IPS-11a (cell line): Measurements from ENCODE around the gene COIL.

ENCODE experiments used
- H3K4me3 ChIP-seq: one replicate; pipeline ENCODE4 v1.5.1; 2013; ENCODE audit warnings: low read depth, low read length, control low read depth

Gene COIL

DNA sequence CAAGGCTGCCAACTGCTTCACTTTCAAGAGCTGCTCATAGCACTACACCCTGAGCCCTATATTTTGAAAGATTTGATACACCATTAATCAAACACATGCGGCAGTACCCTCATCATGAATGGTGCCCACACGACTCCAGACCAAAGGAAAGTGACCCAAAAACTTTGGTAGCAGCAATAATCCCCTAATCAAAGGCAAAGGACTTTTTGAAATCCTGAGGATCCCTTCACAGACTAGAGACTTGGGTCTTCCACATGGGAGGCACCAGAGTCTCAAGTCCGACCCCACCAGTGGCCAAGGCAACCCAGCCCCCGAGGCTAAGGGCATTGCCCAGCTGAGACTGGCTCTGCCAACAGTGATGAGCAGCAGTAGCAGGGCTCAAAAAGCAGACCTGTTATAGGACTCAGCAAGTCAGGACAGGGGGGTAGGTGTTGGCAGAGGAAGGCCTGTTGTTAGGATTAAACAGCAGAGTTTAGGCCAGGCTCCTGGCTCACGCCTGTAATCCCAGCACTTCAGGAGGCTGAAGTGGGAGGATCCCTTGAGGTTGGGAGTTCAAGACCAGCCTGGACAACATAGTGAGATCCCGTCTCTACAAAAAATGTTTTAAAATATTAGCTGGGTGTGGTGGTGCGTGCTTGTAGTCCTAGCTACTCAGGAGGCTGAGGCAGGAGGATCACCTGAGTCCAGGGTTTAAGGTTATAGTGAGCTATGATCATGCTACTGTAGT lies 50.2 kb downstream of the COIL start:
- no peak overlapping the region for H3K4me3 ChIP-seq

DNA sequence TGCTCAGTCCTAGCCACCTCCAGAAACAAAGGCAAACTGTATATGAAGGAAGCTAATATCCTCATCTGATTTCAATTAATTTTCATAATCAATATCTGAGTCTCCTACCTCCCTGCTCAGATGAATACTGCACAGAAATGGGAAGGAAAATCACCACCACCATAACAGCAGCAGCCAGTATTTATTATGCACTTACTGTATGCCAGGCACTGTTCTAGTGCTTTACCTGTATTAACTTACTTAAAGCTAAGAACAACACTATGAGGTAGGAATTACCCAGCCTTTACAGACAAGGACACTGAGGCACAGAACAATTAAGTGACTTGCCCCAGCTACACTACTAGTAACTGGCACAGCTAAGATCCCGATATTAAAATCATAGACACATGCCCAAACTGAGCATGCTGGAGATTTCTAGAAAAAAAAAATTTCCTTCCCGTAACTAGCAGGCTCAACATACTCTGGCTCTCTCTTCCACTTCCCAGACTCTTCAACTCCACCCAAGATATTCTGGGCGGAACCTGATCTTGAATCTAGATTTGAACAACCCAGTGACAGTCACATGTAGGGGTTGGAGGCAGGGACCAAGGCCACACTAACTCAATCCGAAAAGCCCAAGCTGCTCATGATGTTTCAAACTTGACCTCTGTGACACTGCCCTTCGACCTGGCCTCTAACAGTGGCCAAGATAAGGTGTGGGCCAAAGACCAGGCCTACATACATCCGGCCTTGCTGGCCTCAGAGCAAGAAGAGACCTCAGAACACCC lies 50.9 kb downstream of the COIL start:
- H3K4me3 ChIP-seq, result no peak overlapping the region

DNA sequence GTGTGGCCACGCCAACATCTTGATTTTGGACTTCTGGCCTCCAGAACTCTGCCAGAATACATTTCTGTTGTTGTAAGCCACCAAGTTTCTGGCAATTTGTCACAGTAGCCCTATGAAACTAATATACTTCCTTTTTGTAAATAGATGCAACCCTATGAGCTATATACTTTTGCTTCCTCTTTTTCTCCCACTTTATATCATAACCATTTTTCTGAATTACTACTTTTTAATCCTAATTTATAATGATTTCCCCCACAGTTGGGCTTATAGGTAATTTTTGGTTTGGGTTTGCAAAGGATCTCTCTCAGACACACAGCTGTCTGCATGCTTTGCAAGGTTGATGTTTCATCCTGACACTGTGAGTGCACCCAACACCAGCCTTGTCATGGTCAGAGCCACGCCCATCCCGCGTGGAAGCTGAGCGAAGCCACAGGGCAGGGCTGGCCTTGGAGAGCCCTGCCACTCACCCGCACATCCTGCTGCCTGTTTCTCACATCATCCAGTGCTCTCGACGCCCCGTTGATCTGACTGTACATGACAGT lies 52.8 kb downstream of the COIL start:
- no peak overlapping the region for H3K4me3 ChIP-seq

DNA sequence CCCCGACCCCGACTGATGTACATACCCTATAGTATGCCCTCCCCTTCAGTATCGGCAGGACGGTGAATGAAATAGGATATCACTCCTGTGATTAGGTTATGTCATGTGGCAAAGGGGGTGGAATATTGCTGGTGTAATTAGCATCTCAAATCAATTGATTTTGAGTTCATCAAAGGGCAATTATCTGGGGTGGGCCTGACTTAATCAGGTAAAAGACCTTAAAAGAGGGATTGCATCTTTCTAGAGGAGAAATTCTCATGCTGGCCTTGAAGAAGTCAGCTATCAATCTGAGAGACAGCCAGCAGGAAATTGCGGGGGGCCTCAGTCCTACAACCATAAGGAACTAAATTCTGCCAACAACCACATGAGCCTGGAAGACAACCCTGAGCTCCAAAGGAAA lies 57.3 kb downstream of the COIL start:
- no peak overlapping the region for H3K4me3 ChIP-seq

DNA sequence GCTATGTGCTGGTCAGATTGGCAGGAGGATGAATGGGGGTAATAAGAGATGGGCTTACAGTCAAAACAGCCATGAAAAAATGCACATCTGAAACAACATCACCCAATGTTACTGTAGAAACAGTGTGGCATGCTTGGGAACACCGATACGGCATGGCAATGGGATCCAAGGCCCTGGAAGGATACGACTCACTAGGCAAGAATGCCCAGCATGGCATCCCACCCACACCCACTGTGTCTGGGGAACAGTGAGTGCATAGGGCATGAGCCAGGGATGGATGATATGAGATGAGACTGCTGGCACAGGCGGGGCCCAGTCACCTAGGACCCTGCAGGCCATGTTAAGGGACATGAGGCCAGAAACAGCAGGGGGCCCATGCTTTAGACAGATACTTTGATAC lies 58.5 kb downstream of the COIL start:
- no peak overlapping the region for H3K4me3 ChIP-seq

DNA sequence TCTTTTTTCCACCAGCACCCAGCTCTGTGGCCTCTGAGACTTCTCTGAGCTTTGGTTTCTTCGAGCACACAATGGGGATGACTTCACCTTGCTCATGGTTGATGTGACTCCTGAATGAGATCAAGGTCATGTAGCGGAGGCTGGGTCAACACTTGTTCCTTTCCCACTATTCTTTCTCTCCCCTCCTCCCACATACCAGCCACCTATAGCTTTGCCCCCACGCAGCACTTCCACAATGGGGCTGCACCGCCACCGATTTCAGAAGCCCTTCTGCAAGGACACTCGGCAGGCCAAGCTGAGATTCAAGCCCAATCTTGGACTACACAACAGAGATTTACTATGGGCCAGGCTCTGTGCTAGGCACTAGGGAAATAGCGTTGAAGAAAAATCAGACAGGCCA lies 61.4 kb downstream of the COIL start:
- H3K4me3 ChIP-seq, result no peak overlapping the region

DNA sequence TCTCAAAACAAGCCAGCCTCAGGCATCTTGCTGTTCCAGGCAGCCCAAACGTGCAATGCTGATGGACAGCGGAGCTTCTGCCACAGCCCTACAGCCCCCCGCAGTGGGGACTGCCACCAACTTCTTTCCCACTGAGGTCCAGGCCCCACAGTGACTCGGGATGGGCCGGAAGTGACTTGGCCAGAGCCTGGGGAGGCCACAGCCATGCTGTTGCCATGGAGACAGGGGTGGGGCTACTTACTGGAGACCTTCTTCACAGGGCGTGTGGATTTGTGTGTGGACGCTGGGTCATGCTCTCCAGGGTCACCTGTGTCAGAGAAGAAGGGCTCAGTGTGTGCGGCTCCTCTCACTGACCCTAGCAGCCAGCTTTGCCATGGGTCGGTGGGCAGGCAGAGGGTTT lies 62.0 kb downstream of the COIL start:
- no peak overlapping the region for H3K4me3 ChIP-seq

DNA sequence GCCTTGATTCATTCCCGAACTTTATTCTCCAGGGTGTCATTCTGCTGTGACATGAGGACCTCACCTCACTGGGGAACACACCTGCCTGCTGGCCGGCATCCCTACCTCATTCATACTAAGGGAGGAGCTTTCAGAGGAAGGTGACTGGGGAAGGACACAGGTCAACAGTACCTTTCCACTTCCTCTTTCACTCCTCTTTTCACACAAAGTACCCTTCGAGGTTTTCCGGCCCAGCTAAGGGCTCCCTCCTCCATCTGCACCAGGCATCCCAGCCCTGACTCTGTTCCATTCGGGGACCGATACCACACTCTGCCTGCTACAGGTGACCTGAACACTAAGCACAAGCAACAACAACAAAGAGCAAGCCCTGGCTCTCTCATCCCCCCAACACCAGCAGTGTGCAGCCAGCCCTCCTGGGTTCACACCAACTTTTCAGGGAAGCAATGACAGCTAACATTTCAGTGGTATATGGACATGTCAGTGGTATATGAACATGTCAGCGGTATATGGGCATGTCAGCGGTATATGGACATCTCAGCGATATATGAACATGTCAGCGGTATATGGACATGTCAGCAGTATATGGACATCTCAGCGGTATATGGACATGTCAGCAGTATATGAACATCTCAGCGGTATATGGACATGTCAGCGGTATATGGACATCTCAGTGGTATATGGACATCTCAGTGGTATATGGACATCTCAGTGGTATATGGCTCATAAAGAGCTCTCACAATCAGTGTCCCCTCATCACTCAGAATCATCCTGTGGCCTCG lies 63.0 kb downstream of the COIL start:
- no peak overlapping the region for H3K4me3 ChIP-seq

DNA sequence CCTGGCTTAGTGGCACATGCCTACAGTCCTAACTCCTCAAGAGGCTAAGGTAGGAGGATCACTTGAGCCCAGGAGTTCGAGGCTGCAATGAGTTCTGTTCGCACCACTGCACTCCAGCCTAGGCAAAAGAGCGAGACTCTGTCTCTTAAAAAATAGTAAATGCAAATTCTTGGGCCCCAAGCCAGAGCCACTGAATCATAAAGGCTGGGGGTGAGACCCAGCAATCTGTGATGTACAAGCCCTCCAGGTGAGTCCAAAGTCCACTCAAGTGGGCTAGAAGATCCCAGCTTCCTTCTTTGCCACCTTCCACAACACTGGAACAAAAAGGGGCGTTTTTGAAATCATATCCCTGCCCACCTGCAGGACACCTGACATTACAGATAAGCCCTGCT lies 63.9 kb downstream of the COIL start:
- H3K4me3 ChIP-seq, result no peak overlapping the region

DNA sequence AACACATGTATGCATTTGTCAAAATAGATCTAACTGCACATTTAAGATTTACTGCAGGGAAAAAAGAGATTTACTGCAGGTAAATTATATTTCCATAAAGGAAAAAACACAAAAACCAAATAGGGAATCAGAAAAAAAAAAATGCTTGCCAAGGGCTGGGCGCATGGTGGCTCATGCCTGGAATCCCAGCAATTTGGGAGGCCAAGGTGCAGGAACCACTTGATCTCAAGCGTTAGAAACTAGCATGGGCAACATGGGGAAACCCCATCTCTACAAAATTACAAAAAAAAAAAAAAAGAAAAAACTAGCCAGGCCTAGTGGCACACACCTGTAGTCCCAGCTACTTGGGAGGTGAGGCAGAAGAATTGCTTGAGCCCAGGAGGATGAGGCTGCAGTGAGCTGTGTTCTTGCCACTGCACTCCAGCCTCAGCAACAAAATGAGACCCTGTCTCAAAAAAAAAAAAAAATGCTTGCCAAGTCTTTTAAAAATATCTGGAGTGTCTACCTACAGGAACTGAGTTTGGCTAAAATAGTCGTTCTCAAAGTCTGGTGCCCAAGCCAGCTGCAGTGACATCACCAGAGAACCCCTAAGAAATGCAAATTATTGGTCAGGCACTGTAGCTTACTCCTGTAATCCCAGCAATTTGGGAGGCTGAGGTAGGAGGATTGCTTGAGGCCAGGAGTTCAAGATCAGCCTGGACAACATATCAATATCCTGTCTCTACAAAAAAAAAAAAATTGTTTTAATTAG lies 64.5 kb downstream of the COIL start:
- H3K4me3 ChIP-seq, result no peak overlapping the region

DNA sequence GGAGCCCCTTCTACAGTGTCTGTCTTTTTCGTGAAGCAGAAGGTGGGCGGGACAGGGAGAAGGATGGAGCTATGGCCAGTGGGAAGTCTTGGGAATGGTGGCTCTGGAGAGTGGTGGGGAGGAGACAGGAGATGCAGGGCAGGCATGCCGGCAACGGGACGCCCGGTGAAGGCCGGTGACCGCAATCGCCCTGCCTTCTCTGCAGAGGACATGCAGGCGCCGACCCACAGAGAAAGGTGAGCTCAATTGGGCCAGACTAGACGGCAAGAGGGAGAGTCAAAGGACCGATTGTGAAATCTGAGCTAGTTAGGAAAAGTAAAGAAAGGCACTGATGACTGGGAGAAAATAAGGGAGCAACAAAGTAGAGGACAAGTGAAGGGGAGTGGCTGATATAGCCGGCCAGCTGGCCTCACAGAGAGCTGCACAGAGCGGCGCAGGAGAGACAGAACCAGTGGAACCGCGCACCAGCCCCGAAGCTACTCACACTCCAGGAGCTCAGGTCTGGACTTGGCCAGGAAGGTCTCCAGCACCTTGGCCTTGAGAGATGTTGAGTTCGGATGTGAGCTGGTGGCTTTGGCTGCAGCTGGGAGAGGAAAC lies 65.9 kb downstream of the COIL start:
- H3K4me3 ChIP-seq, result no peak overlapping the region

DNA sequence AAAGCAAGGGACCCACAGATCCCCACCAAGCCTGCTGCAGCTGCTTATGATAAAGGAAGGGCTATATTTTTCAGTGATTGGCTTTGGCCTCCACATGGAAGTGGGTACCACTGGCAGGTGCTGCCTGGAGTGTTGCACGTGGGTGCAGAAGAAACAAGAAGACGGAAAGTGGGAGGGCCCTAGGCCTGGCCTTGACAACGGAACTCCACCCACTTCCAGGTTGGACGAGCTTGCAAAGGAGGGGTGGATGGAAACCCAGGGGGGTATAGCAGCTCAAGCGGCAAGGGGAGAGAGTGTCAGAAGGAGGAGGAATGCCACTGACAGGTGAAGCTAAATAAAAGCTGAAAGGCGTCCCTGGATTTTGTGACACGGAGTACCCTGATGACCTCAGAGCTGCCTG lies 67.3 kb downstream of the COIL start:
- H3K4me3 ChIP-seq, result no peak overlapping the region

DNA sequence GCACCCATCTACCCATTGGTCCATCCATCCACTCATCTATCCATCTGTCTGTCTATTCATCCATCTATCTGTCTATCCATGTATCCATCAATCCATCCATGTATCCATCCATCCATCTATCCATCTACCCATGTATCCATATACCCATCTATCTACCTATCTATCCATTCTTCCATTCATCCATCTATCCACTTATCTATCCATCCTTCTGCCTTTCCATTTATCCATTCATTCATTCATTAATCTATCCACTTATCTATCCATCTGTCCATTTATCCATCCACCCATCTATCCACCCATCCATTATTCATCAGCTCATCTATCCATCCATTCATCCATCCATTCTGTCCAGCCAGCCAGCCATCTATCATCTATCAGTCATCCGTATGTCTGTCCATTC lies 68.5 kb downstream of the COIL start:
- H3K4me3 ChIP-seq, result no peak overlapping the region

DNA sequence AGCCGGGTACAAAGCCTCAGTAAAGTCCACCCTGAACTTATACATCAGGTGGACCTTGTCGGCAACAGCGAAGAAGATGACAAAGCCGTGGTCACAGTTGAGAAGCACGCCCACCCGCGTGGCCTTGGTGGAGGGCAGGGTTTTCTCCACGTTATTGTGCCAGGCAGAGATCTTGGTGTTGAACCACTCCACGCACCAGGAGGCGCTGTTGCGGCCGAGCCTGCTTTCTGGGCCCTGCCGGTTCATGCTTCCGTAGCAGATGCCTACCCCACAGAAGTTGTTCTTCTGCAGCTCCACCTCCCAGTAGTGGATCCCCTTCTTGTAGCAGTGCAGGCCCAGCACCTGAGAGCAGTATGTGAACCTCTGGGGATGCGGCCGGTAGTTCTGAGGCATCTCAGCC lies 69.1 kb downstream of the COIL start:
- H3K4me3 ChIP-seq, result no peak overlapping the region

DNA sequence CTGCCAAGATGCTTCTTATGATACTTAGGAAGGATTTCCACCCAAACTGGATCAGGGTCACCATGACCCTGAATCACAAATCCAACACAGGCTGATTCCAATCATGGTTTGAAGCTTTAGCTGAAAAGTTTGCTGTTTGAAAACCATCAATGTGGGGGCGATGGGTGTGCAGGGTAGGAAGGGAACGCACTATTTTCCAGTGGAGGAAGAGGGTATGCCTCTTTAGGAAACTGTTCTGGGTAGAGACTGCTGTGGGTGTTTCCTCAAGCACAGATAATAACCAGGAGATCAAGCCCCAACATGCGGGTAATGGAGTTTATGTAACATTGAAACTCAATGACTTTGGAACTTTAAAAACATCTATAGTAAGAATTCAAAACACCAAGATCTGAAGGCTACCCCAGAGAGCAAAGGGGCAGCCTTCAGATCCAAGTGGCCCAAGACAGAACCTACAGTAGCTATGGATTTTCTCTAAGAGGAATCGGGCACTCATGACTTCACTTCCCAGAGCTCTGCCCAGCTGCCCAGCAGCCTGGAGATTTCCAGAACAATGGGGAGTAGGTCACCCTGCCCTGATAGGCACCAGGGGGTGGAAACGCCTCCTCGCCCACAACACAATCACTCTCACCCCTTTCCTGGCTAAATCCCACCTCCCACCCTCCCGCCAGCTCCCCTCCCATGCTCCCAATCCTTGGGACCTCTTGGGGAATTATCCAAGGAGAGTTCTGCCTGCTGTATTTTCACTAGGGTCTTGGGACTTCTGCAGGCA lies 69.8 kb downstream of the COIL start:
- no peak overlapping the region for H3K4me3 ChIP-seq

DNA sequence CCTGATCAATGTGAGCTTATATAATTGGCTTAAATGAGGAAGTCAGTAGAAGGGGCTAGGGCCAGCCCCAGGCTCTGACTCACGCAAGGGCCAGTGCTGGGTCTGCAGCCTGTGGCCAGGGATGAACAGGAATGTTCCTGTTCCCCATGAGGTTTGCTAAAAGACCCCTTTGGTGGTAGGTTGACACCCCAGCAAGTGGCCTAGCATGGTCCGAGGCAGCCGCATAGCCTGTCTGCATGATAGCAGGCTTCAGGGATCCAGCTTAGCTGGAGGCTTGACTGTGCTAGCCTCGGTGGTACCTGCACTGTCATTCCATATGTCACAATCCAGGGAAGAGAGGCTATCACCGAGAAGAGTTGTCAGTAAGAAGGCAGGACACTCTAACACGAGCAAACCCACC lies 70.5 kb downstream of the COIL start:
- no peak overlapping the region for H3K4me3 ChIP-seq
